Breast epithelium (tissue), 4 donors: ENCODE measurements around the gene NADSYN1. TPM values are rescaled to one million over a fixed set of nuclear protein-coding genes. Genes with fewer than 3 reads are reported as not detected.

Experiments used
- DNase-seq, 2 donors: peaks; one replicate each; pipeline ENCODE4 v3.0.0-alpha.2; 2019; ENCODE audit warnings: low spot score in 2 of 2
- H3K27ac ChIP-seq, 2 donors: fragments of 200-600 bp; sonication (generic) in 1 of 2; one replicate each; pipeline ENCODE4 v1.5.1; 2016 to 2019; ENCODE audit warnings: mild to moderate bottlenecking in 1 of 2
- H3K27me3 ChIP-seq, 2 donors: fragments of 200-600 bp; sonication (generic) in 1 of 2; one replicate each; pipeline versions ENCODE4 v1.5.1 to v1.6.0; 2017 to 2019; ENCODE audit warnings: control low read depth in 1 of 2, mild to moderate bottlenecking in 1 of 2
- H3K36me3 ChIP-seq: fragments of 200-600 bp; one replicate; pipeline ENCODE4 v1.5.1; 2019
- H3K4me1 ChIP-seq, 2 donors: fragments of 200-600 bp; sonication (generic); one replicate each; pipeline ENCODE4 v1.5.1; 2016 to 2019; ENCODE audit warnings: control low read depth in 1 of 2
- H3K4me3 ChIP-seq, 3 donors: fragments of 200-600 bp; sonication (generic); 1 replicate in 2 of 3; 2 replicates in 1 of 3; pipeline ENCODE4 v1.5.1; 2016 to 2019; ENCODE audit warnings: mild to moderate bottlenecking in 3 of 3, moderate library complexity in 2 of 3
- H3K9me3 ChIP-seq, 2 donors: fragments of 200-600 bp; sonication (generic) in 1 of 2; one replicate each; pipeline ENCODE4 v1.5.1; 2016 to 2019; ENCODE audit warnings: control low read depth in 1 of 2
- POLR2A ChIP-seq: fragments of 450-650 bp; IDR thresholded peaks from one replicate; pipeline ENCODE4 v1.6.1; 2016; ENCODE audit warnings: antibody characterized with exemption, mild to moderate bottlenecking, moderate library complexity
- POLR2AphosphoS5 ChIP-seq, 3 donors: sonication (generic); formaldehyde crosslinking; IDR thresholded peaks; one replicate each; pipeline ENCODE4 v1.6.1; 2017; ENCODE audit warnings: antibody characterized with exemption in 3 of 3
- intact Hi-C: fragments of 100-400 bp; cut with DNase I; formaldehyde crosslinking; loops from one replicate; pipeline ENCODE4 v1.15.1; 2023; ENCODE audit warnings: low total_unique reads
- total RNA-seq, 3 donors: library from RNA; depleted of rRNA; stranded (reverse); fragments of >200 nt; gene quantifications; one replicate each; pipeline ENCODE4 v1.1.0, GENCODE V29; 2016
- TF ChIP-seq, protein P1 (sequence below), 3 donors: fragments of 450-650 bp; IDR thresholded peaks; one replicate each; pipeline ENCODE4 v1.5.1; 2016 to 2017; ENCODE audit warnings: antibody characterized with exemption in 3 of 3, mild to moderate bottlenecking in 3 of 3, moderate library complexity in 3 of 3

The NADSYN1 gene
- total RNA-seq, 3 donors from 2014 or later: 58.6 to 83.6 (median 70.5) TPM

DNA sequence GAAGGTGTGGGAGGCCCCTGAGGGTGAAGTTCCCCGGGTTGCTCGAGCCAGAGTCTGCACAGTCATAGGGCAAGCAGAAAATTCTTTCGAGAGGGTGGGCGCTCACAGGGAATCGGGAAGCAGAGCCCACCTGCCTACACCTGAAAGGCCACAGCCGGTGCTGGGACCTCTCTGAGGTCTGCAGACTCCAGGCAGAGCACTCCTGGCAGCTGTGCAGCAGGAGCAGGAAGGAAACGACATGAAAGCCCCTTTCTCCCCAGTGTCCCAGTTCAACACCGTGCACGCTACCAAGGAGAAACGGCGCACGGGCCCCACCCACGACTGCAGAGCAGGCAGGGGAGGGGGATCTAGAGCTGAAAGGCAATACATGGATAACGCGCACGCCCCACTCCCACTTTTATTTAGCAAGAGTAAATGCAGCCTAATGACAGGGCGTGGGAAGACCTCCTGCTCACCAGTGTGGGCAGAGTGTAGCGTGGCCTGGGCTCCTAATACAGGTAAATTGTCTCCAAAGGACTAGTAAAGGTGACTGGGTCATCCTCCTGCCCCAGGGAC is 18.4 kb upstream of the NADSYN1 start:
- intact Hi-C loops: no loop called here
- H3K36me3 ChIP-seq: no peaks in the 10 kb centered on the region
- no peak overlapping the region for H3K4me3 ChIP-seq
- H3K27me3 ChIP-seq: no peaks in the 10 kb centered on the region
- H3K27ac ChIP-seq: no peak overlapping the region
- no peak for DNase-seq
- TF ChIP-seq, protein P1, sequence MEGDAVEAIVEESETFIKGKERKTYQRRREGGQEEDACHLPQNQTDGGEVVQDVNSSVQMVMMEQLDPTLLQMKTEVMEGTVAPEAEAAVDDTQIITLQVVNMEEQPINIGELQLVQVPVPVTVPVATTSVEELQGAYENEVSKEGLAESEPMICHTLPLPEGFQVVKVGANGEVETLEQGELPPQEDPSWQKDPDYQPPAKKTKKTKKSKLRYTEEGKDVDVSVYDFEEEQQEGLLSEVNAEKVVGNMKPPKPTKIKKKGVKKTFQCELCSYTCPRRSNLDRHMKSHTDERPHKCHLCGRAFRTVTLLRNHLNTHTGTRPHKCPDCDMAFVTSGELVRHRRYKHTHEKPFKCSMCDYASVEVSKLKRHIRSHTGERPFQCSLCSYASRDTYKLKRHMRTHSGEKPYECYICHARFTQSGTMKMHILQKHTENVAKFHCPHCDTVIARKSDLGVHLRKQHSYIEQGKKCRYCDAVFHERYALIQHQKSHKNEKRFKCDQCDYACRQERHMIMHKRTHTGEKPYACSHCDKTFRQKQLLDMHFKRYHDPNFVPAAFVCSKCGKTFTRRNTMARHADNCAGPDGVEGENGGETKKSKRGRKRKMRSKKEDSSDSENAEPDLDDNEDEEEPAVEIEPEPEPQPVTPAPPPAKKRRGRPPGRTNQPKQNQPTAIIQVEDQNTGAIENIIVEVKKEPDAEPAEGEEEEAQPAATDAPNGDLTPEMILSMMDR (IDR thresholded peaks at IDR 0.05): no peak
- TF ChIP-seq POLR2AphosphoS5 (IDR thresholded peaks at IDR 0.05): no peak
- no peak for TF ChIP-seq POLR2A
- no peaks in the 10 kb centered on the region for H3K9me3 ChIP-seq
- H3K4me1 ChIP-seq: no peaks in the 10 kb centered on the region

DNA sequence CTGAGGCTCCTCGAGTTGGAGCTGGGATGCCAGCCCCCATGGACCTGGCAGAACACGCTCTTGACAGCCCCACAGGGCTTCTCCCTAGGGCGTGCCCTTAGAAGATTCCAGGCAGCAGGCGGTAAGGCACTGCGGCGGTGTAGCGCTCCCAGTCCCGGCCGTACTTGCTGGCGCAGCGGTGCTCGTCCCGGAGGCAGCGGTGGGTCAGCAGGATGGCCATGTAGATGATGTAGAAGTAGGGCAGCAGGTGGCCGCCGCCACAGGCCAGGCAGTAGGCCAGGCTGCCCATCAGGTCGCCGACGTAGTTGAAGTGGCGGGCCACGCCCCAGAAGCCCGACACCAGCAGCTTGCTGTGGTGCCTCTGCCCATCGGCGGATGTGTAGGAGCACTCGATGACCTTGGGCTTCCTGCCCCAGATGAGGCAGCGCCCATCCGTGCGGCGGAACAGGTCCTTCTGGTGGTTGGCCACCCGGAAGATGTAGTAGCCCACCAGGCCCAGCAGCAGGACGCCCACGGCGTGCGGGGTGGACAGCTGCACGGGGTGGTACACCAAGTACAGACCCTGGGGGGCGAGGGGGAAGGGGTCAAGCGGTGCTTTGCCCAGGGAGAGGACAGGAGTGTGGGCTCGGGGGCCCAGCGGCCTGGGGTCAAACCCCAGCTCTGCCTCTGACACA is 17.6 kb upstream of the NADSYN1 start:
- TF ChIP-seq POLR2A (no peak), POLR2AphosphoS5 (IDR thresholded peaks at IDR 0.05) (no peak)
- TF ChIP-seq, protein P1 (IDR thresholded peaks at IDR 0.05): no peak
- Histone ChIP-seq H3K36me3 (no peaks in the 10 kb centered on the region), H3K27ac (no peak overlapping the region), H3K4me1 (no peaks in the 10 kb centered on the region), H3K4me3 (no peak overlapping the region), H3K9me3 (no peaks in the 10 kb centered on the region), H3K27me3 (no peaks in the 10 kb centered on the region)
- no peak for DNase-seq
- intact Hi-C loops: no loop called here

DNA sequence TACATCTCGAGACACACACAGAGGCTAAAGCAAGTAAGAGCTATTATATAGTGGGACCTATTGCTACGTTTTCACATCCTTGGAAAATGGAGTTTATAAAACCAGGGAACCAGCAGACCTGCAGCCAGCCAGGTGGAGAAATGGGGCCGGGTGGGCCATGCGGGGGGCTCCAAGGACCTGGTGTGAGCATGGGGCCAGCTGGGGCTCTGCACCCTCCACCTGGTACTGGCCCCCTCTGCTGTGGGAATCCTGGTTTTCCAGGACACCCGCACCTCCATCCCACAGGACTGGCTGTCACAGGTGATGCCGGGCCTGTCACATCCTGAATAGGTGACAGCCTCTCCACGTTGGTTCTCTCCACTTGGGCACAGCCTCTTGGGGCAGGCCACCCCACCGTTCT is 16.1 kb upstream of the NADSYN1 start:
- intact Hi-C loops: no loop called here
- DNase-seq: no peak
- H3K9me3 ChIP-seq: no peaks in the 10 kb centered on the region
- H3K4me3 ChIP-seq: no peak overlapping the region
- H3K27me3 ChIP-seq: no peaks in the 10 kb centered on the region
- no peaks in the 10 kb centered on the region for H3K36me3 ChIP-seq
- H3K27ac ChIP-seq: no peak overlapping the region
- H3K4me1 ChIP-seq: no peaks in the 10 kb centered on the region
- TF ChIP-seq, protein P1 (IDR thresholded peaks at IDR 0.05): no peak
- TF ChIP-seq POLR2AphosphoS5 (IDR thresholded peaks at IDR 0.05): no peak
- no peak for TF ChIP-seq POLR2A

DNA sequence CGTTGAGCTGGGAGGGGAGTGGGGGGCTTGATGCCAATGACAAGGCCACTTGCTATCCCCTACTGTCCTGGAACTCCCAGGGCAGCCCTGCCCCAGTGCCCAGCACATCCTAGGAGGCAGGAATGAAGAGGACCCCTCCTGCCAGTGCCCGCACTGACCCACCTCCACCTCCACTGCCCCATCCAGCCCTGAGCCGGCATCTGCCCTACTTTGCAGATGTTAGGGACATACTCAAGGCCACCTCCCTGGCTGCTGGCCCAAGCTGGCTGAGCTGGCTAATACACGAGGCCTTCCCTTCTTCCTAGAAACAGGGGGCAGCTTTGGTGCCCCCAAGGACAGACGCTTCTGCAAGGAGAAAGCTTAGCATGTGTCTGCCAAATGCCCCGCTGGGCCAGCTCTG is 15.6 kb upstream of the NADSYN1 start:
- H3K4me3 ChIP-seq: no peak overlapping the region
- no peak for DNase-seq
- no peaks in the 10 kb centered on the region for H3K36me3 ChIP-seq
- H3K27ac ChIP-seq: no peak overlapping the region
- H3K27me3 ChIP-seq: no peaks in the 10 kb centered on the region
- no peaks in the 10 kb centered on the region for H3K9me3 ChIP-seq
- H3K4me1 ChIP-seq: no peaks in the 10 kb centered on the region
- TF ChIP-seq POLR2AphosphoS5 (IDR thresholded peaks at IDR 0.05): no peak
- TF ChIP-seq, protein P1 (IDR thresholded peaks at IDR 0.05): no peak
- TF ChIP-seq POLR2A: no peak
- intact Hi-C loops: no loop called here

DNA sequence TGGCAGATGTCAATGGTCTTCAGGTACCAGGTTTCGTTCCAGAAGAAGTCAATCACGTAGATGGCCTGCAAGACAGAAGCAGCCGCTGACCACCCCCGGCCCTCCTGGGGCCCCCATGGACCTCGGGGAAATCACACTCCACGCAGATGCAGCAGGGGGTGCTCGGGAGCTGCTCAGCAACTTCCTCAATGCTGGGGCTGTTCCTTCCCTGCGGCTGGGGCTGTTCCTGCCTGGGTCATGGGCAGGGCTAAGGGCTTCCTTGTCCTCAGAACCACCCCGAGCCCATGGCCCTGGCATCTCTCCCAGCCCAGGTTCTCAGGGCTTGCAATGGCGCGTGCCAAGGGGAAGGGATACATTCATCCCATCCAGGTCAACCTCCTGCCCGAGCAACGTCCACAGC is 15.1 kb upstream of the NADSYN1 start:
- H3K4me3 ChIP-seq: no peak overlapping the region
- intact Hi-C loops: no loop called here
- H3K9me3 ChIP-seq: no peaks in the 10 kb centered on the region
- H3K4me1 ChIP-seq: no peaks in the 10 kb centered on the region
- no peaks in the 10 kb centered on the region for H3K27me3 ChIP-seq
- TF ChIP-seq, protein P1 (IDR thresholded peaks at IDR 0.05): no peak
- TF ChIP-seq POLR2AphosphoS5 (IDR thresholded peaks at IDR 0.05) (no peak), POLR2A (no peak)
- H3K36me3 ChIP-seq: no peaks in the 10 kb centered on the region
- DNase-seq: no peak
- no peak overlapping the region for H3K27ac ChIP-seq
